ENCODE results near the gene CLDN10.
"Not testable (repeated sequence)": the region's sequence is repeated elsewhere in the genome, so short reads cannot be mapped to it uniquely, and the experiment has no call there.

Gene CLDN10

GRCh38 chr13:95552539-95553441, at the start of gene CLDN10:
Gene CLDN10 (plus strand): TSS chr13:95552720. CDS start chr13:95552754, 34 bp downstream.
- no peak for DNase-seq (ENCODE audit: low spot score)

GRCh38 chr13:95503662-95504061, 48.9 kb upstream of the CLDN10 start:
- no peak for DNase-seq (ENCODE audit: low spot score)

- no peak for DNase-seq (ENCODE audit: low spot score)
Measured at GRCh38 chr13:95505265-95505664, 47.3 kb upstream of the CLDN10 start.

- no peak for DNase-seq (ENCODE audit: low spot score)
Measured at GRCh38 chr13:95505986-95506385, 46.5 kb upstream of the CLDN10 start.

GRCh38 chr13:95507991-95508390, 44.5 kb upstream of the CLDN10 start:
- DNase-seq (ENCODE audit: low spot score) = no peak

GRCh38 chr13:95508996-95509395, 43.5 kb upstream of the CLDN10 start:
- no peak for DNase-seq (ENCODE audit: low spot score)

GRCh38 chr13:95509521-95510310, 42.8 kb upstream of the CLDN10 start:
- DNase-seq (ENCODE audit: low spot score) = no peak

GRCh38 chr13:95510950-95511349, 41.6 kb upstream of the CLDN10 start:
- no peak for DNase-seq (ENCODE audit: low spot score)

- DNase-seq (ENCODE audit: low spot score) = no peak
Measured at GRCh38 chr13:95512424-95512823, 40.1 kb upstream of the CLDN10 start.

- DNase-seq (ENCODE audit: low spot score) = no peak
Measured at GRCh38 chr13:95512957-95513356, 39.6 kb upstream of the CLDN10 start.

- DNase-seq (ENCODE audit: low spot score) = not testable (repeated sequence)
Measured at GRCh38 chr13:95515606-95516005, 36.9 kb upstream of the CLDN10 start.

- DNase-seq (ENCODE audit: low spot score) = no peak
Measured at GRCh38 chr13:95516021-95516420, 36.5 kb upstream of the CLDN10 start.

- DNase-seq (ENCODE audit: low spot score) = no peak
Measured at GRCh38 chr13:95516492-95516891, 36.0 kb upstream of the CLDN10 start.

GRCh38 chr13:95523598-95523997, 28.9 kb upstream of the CLDN10 start:
- no peak for DNase-seq (ENCODE audit: low spot score)

GRCh38 chr13:95524264-95524901, 28.1 kb upstream of the CLDN10 start:
- DNase-seq (ENCODE audit: low spot score) = no peak

- no peak for DNase-seq (ENCODE audit: low spot score)
Measured at GRCh38 chr13:95527955-95528354, 24.6 kb upstream of the CLDN10 start.

GRCh38 chr13:95530178-95530577, 22.3 kb upstream of the CLDN10 start:
- DNase-seq (ENCODE audit: low spot score) = no peak

GRCh38 chr13:95533545-95534160, 18.9 kb upstream of the CLDN10 start:
- DNase-seq (ENCODE audit: low spot score) = no peak

- DNase-seq (ENCODE audit: low spot score) = peak; percentile 56
Measured at GRCh38 chr13:95535243-95535642, 17.3 kb upstream of the CLDN10 start.

- DNase-seq (ENCODE audit: low spot score) = peak; percentile 30
Measured at GRCh38 chr13:95536632-95537241, 15.8 kb upstream of the CLDN10 start.

- DNase-seq (ENCODE audit: low spot score) = no peak
Measured at GRCh38 chr13:95540888-95541287, 11.6 kb upstream of the CLDN10 start.

GRCh38 chr13:95541308-95541707, 11.2 kb upstream of the CLDN10 start:
- DNase-seq (ENCODE audit: low spot score) = no peak

Measured in kidney capillary endothelial cell (primary cell).